ENCODE data around the gene NPPA. TPM values are rescaled to one million over a fixed set of nuclear protein-coding genes. Genes with fewer than 3 reads are reported as not detected.

Gene NPPA
- total RNA-seq, 1 donor, result not detected

GRCh38 chr1:11862890-11863289, 15.3 kb upstream of the NPPA start:
- DNase-seq (ENCODE audit: low read depth), result no peak
- H3K4me3 ChIP-seq (ENCODE audit: low read depth, low read length), result no peak overlapping the region
- TF ChIP-seq, protein P1, sequence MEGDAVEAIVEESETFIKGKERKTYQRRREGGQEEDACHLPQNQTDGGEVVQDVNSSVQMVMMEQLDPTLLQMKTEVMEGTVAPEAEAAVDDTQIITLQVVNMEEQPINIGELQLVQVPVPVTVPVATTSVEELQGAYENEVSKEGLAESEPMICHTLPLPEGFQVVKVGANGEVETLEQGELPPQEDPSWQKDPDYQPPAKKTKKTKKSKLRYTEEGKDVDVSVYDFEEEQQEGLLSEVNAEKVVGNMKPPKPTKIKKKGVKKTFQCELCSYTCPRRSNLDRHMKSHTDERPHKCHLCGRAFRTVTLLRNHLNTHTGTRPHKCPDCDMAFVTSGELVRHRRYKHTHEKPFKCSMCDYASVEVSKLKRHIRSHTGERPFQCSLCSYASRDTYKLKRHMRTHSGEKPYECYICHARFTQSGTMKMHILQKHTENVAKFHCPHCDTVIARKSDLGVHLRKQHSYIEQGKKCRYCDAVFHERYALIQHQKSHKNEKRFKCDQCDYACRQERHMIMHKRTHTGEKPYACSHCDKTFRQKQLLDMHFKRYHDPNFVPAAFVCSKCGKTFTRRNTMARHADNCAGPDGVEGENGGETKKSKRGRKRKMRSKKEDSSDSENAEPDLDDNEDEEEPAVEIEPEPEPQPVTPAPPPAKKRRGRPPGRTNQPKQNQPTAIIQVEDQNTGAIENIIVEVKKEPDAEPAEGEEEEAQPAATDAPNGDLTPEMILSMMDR (IDR thresholded peaks at IDR 0.05; ENCODE audit: insufficient read depth, low read depth, low read length), result no peak

DNA sequence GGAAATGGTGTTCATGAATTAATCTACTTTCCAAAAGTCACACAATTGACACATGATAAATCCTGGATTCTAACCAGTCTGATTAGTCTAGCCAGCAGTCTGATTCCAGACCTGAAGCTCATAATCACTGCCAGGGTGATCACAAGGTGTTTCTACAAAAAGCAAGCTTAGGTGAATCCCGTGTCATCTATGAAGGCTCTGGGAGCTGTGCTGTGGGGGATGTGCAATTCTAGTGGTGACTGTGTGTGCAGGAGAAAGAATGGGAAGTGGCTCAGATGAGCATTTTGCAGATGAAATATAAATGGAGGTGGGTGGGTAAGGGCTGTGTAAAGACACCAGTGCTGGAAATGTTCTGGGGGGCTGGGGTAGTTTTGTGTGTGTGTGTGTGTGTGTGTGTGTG, 13.0 kb upstream of the NPPA start:
- DNase-seq (ENCODE audit: low read depth), result no peak
- no peak overlapping the region for H3K4me3 ChIP-seq (ENCODE audit: low read depth, low read length)
- TF ChIP-seq, protein P1 (IDR thresholded peaks at IDR 0.05; ENCODE audit: insufficient read depth, low read depth, low read length), result no peak

GRCh38 chr1:11860083-11860482, 12.5 kb upstream of the NPPA start:
- no peak overlapping the region for H3K4me3 ChIP-seq (ENCODE audit: low read depth, low read length)
- TF ChIP-seq, protein P1 (IDR thresholded peaks at IDR 0.05; ENCODE audit: insufficient read depth, low read depth, low read length), result no peak
- DNase-seq (ENCODE audit: low read depth), result no peak

DNA sequence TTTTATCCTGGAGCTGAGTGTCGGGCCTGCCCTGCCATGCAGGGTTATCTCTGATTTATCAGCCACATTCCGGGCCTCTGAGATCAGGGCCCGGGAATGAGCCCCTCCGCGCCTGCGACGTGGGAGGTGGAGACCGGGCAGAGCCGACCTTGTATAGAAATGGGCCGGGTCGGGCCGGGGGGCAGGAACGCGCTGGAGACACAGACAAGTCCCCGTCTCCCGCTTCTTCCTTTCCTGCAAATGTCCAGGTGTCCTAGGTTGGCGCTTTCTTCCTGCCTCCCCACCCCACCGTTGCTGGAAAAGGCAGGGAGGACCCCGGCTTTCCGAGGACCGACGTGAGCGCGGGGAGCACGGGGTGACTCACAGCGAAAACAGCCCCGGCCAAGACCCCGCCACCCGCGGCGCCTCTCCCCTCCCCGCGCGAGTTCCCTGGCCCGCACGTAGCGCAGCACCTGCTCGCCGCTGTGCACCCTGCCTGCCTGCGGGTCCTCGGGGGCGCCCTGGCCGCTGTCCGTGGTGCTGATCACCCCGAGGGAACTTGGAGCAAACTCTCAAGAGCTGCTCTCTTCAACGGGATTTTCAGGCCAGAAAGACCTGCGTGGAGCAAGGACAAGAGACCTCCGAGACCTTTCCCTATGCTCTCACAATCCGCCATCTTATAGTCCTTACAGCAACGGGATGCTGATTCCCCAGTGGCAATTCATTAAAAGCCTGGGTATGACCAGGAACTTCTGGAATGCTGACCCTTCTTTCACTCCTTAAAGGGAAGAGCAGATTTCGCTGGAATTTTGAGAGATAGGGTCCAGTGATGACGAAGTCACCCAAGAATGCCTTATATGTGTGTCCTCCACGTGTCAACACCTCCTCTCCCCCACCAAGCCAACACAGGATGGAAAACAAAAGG, 11.6 kb upstream of the NPPA start:
- H3K4me3 ChIP-seq (ENCODE audit: low read depth, low read length), result no peak overlapping the region
- TF ChIP-seq, protein P1 (IDR thresholded peaks at IDR 0.05; ENCODE audit: insufficient read depth, low read depth, low read length), result peak; percentile 44
- peak; percentile 72 for DNase-seq (ENCODE audit: low read depth)

GRCh38 chr1:11858613-11858967, 11.0 kb upstream of the NPPA start, which contains the start of gene NPPB:
Gene NPPB (minus strand): TSS chr1:11858945. CDS start chr1:11858833, 112 bp downstream.
- no peak for DNase-seq (ENCODE audit: low read depth)
- H3K4me3 ChIP-seq (ENCODE audit: low read depth, low read length), result no peak within 1 kb of the TSS
- TF ChIP-seq, protein P1 (IDR thresholded peaks at IDR 0.05; ENCODE audit: insufficient read depth, low read depth, low read length), result no peak

GRCh38 chr1:11858158-11858557, 10.6 kb upstream of the NPPA start:
- no peak for DNase-seq (ENCODE audit: low read depth)
- H3K4me3 ChIP-seq (ENCODE audit: low read depth, low read length), result no peak overlapping the region
- TF ChIP-seq, protein P1 (IDR thresholded peaks at IDR 0.05; ENCODE audit: insufficient read depth, low read depth, low read length), result no peak

Data from fibroblast of villous mesenchyme (primary cell).